GM21717 (cell line): ENCODE data around the gene LDLRAD3.

Source experiments
- ATAC-seq: cut with Tn5 transposase; IDR thresholded peaks from one replicate; pipeline ENCODE4 v1.9.1; 2021; ENCODE audit warnings: mild to moderate bottlenecking, moderate library complexity; ENCODE audit not compliant: unreplicated experiment

LDLRAD3 gene

GRCh38 chr11:35953081-35953760, 9.4 kb downstream of the LDLRAD3 start:
- ATAC-seq = no peak

DNA sequence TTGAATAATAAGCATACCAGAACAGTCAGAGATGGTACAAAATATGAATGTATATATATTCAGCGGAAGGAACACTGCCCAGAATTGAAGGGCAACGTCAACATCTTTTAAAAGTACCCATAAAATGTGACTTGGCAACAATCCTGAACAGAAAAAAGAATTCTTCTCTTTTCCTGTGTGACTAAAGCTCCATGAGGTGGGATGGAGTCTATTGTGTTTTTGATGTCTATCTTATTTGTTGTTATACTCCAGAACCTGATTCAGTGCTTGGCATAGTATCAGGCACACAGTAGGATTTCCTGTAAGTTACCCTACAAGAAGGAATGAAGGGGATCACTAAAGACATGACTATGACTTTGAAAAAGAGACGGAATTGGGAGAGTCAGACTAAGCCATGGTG, 10.3 kb downstream of the LDLRAD3 start:
- no peak for ATAC-seq

DNA sequence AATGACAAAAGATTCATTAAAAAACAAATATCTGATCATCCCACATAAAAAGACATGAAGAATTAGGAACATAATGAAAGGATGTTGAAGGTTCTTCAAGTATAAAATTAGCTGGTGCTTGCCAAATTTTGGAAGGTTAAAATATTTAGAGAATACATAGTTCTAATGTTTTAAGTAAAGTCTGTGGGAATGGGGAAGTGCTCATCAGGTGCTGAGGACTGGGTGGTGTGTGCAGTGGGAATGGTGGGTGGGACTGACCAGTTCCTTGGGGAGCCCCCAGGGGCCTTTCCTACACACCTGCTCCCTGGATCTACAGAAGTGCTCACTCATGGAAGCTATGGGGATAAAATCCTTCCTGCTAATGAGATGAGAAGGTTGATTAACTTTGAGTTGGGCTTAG, 11.8 kb downstream of the LDLRAD3 start:
- ATAC-seq = no peak

DNA sequence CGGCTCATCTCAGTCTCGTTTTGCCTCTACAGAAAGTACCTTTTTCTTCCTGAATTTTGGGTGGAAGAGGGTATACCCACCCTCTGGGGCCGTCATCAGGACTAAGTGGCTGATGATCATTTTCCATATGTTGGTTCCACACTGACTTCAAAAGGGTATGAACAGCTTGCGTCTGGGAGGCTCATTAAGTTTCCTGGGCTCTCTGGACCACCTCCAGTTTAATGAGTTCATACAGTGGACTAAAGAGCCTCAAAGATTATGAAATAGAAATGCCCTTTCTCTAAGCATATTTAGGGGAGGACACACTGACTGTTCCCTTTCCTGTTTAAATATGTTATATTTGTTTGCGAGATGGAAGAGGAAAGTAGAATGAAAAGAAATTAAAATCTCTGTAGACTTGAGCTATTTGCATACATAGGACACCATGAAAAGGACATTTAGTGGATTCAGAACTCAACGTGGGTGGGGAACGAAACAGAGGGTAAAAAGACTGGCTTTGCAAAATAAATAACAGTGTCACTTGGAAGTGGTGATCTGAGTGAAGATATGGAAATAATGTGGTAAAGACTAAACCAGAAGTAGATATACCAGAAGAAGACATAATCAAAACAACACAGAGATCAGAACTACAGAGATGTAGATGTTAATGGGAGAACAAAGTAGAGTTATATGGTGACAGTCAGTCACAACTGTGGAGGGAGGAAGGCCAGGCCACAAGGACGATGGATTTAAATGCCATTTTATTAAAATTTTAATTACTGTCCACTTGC, 18.7 kb downstream of the LDLRAD3 start:
- ATAC-seq = no peak

DNA sequence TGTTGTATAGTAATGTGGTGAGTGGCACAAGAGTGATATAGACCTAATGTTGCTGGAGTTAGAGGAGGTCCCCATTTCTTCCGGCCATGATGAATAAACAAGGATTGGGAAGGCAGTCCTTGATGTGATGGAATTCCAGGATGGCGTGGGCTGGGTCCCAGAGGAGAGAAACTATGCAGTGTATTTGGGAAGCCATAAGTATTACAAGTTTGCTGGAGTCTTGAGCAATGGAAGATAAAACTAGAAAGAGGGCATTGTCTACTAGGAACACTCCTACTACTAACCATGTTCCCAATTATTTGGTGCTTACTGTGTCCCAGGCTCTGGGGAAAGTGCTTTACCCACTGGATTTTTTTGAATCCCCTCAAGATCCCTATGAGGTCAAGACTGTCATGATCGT, 20.0 kb downstream of the LDLRAD3 start:
- no peak for ATAC-seq

DNA sequence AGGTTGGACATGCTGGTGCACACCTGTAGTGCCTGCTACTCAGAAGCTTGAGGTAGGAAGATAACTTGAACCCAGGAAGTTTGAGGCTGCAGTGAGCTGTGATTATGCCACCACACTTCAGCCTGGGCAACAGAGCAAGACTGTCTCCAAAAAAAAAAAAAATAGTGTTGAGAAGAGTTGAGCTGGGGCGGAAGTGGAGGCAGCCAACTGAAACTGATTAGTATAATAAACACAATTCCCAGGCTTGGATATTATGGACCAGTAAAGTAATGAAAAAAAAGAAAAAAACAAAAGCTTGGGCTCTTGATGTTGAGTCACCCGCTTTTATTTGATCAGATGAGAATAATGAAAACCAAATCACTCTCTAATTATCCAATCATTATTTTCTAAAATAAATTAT, 21.0 kb downstream of the LDLRAD3 start:
- no peak for ATAC-seq

DNA sequence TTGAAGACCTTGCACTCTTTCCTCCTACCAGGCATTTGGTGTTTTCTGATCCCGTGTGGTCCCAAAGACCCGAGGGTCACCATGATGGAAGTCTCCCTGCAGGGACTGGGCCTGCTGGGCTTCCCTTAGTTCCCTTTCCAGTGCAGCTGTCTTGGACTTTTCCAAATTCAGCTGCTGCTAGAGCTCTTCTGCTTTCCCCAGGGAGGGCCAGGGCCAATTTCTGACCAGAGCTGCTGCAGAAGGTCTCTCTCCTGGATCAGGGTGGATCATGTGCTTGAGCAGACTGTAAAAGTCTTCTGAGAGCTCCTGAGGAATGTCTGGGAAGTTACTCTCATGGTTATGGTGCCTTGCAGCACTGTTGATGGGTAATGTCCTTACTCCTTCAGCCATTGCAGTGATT, 23.2 kb downstream of the LDLRAD3 start:
- ATAC-seq = no peak

GRCh38 chr11:35968386-35969088, 24.7 kb downstream of the LDLRAD3 start:
- no peak for ATAC-seq

- no peak for ATAC-seq
Measured at GRCh38 chr11:35969089-35970042, 25.5 kb downstream of the LDLRAD3 start.

DNA sequence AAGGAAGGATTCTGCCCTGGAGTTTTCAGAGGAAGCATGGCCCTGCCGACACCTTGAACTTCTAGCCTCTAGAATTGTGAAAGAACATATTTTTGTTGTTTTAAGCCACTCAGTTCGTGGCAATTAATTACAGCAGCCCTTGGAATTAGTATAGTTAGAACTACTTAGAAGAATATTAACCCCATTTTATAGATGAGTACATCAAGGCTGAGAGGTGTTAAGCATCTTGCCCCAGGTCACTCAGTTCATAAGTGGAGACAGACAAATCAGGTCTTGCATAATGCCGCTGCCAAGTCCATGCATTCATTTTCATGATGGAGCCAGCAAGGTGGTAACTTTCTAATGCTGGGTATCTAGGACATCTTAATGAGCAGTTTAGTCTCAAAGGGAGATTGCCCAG, 26.6 kb downstream of the LDLRAD3 start:
- no peak for ATAC-seq

- no peak for ATAC-seq
Measured at GRCh38 chr11:35971841-35972422, 28.1 kb downstream of the LDLRAD3 start.

DNA sequence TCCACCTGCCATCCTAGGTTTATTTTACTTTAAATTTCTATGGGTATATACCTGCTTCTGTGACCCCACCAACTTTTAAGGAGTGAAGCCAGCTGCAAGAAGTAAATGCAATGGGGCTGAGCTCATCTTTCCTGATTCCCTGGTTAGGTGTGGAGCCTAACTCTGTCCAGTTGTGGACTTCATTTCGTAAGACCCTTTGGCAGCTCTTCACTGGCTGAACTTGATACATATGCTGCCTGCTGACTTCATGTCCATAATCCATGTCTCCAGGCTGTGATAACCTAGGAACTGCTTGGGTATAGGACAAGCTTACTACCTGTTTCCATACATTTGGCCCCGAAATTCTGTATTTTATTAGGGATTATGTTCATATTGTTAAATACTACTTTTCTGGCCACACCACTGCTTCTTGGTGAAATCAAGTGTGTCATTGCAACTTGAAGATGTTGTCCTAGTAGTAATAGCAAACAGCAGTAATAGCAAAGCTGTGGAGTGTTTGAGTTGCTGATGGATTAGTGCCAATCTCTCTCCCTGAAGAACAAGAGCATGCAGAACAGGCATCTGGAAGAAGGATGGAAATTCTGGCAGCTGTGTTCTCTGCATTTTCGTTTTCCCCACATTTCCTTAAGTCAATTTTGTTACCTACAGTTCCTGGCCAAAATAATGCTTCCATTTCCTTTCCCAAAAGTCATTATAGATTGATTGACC, 31.2 kb downstream of the LDLRAD3 start:
- ATAC-seq = no peak

DNA sequence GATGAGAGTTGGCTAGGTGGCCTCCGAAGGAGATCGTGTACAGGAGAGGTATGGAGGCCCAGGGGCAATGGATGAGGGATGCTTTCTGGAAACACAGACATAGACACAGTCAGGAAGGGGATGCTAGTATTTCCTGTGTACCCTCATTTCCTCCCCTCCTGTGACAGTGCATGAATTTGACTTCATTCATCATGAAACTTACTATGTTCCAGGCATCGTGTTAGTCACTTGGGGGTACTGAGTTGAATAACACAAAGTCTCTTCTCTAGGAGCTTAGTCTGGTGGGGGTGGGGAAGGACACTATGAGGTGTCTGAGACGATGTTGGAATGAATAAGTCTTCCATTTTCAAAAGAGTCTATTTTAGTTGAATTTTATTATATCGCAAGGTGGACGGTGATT, 32.6 kb downstream of the LDLRAD3 start:
- ATAC-seq = no peak

DNA sequence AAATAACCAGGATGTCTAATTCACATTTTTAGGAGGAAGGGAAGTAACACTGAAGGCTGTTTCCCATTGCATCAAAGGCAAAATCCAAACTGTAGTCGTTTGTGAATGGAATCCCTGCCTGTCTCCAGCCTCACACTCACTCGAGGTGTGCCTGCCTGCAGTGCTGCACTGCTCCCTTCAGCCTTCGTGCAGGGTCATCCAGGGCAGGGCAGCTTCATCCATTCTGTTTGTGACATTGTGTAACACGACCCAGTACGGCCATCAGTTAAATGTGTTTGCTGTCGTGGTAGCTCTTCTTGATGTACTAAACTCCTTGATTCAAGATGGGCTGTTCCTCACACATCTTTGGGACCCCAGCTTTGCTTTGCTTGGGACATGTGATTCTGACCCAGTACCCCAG, 34.3 kb downstream of the LDLRAD3 start:
- no peak for ATAC-seq

DNA sequence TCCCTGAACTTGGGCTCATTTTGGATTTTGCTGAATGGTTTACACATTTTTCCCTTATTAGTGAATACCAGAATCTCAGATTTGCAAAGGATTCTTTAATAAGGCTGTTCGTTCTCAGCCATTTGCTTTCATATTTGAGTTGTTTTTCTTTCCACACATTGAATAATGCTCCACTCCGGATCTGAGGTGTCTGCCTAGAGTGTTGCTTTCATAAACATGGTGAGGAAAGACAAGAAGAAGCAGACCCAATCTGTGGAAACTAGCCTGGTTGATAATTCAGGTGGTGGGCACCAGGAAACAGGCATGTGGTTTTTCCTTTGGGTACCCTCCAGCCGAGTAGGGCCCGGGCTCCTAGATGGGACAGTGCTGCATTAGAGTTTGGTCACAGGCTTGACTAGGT, 35.0 kb downstream of the LDLRAD3 start:
- no peak for ATAC-seq

DNA sequence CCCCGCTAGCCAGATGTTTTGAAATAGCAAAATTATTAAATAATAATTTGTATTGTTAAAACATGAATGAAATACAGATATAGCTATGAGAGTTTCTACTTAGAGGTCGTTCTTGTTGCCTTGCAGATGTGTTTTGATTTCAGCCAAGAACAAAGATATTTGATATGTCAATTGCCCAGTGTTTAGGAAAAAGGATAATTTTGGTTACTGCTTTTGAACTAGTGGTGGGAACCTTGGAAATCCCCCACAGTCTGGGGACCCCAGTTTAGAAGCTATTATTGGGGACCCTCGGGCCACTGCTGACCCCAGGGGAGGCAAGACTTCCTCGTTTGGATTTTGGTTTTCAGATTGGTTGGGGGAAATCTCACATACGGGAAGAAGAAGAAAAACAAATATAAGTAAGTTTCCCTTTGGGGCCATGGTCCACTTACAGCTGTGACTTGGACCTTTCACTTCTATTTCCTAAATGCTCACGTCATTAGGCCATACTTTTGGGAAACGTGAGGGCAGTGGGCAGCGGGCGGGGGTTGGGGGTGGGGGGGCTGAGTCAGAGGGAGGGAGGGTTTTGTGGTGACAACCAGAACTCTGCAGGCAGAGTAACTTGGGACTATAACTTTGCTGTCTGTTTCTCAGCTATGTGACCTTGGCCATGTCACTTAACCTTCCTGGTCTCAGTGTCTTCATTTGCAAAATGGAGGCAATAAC, 37.0 kb downstream of the LDLRAD3 start:
- ATAC-seq = no peak

DNA sequence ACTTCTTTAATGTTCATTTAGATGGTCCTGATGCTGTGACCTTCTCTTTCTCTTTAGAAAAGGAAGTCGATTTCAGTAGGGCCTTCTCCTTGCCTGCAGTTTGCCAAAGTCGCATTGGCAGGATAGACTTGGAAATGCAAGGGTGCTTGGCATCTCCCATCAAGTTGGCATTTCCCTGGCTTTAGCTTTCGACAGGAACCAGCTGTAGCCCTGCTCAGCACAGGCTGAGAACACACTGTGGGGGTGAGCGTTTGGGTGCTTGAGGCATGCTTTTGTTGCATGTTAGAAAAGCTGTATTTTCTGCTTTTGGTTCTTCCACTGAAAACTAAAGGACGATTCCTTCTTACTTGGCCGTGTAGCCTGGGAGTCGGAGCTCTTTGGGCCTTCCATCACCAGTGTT, 37.7 kb downstream of the LDLRAD3 start:
- ATAC-seq = no peak

GRCh38 chr11:35982061-35982460, 38.2 kb downstream of the LDLRAD3 start:
- ATAC-seq = no peak

- no peak for ATAC-seq
Measured at GRCh38 chr11:35983981-35984380, 40.1 kb downstream of the LDLRAD3 start.
